Testis (tissue), 2 donors: ENCODE results near the gene DCAKD.

Experiments
- CTCF ChIP-seq, 3 experiments: fragments of 450-650 bp in 2 of 3; fragments of 200-600 bp in 1 of 3; sonication (generic) in 1 of 3; IDR thresholded peaks; one replicate each; pipeline ENCODE4 v1.5.1; 2016 to 2019; ENCODE audit warnings: antibody characterized with exemption in 3 of 3, mild to moderate bottlenecking in 2 of 3, moderate library complexity in 1 of 3
- POLR2A ChIP-seq: fragments of 450-650 bp; IDR thresholded peaks from one replicate; pipeline ENCODE4 v1.6.1; 2017; ENCODE audit warnings: antibody characterized with exemption, mild to moderate bottlenecking, moderate library complexity

- TF ChIP-seq CTCF (IDR thresholded peaks at IDR 0.05) = no peak
- TF ChIP-seq POLR2A = no peak
Measured at GRCh38 chr17:45016237-45016636, 35.2 kb downstream of the DCAKD start.
